ENCODE measurements around the gene DGUOK.

The DGUOK gene

GRCh38 chr2:73921581-73921980 is 5.1 kb upstream of the DGUOK start:
- DNase-seq (ENCODE audit: low read depth): no peak
- H3K4me3 ChIP-seq (ENCODE audit: low read depth, low read length): no peak overlapping the region
- no peak for TF ChIP-seq CTCF (IDR thresholded peaks at IDR 0.05; ENCODE audit: insufficient read depth, low read depth, low read length, missing control alignments)

- TF ChIP-seq CTCF (IDR thresholded peaks at IDR 0.05; ENCODE audit: insufficient read depth, low read depth, low read length, missing control alignments): no peak
- DNase-seq (ENCODE audit: low read depth): no peak
- H3K4me3 ChIP-seq (ENCODE audit: low read depth, low read length): no peak overlapping the region
Measured at GRCh38 chr2:73922681-73923080, 4.0 kb upstream of the DGUOK start.

GRCh38 chr2:73925033-73925704 is 1.5 kb upstream of the DGUOK start:
- H3K4me3 ChIP-seq (ENCODE audit: low read depth, low read length): no peak overlapping the region
- DNase-seq (ENCODE audit: low read depth): no peak
- no peak for TF ChIP-seq CTCF (IDR thresholded peaks at IDR 0.05; ENCODE audit: insufficient read depth, low read depth, low read length, missing control alignments)

- peak; percentile 18 for DNase-seq (ENCODE audit: low read depth)
- no peak for TF ChIP-seq CTCF (IDR thresholded peaks at IDR 0.05; ENCODE audit: insufficient read depth, low read depth, low read length, missing control alignments)
- H3K4me3 ChIP-seq (ENCODE audit: low read depth, low read length): peak overlapping the region; percentile 99
Measured at GRCh38 chr2:73925853-73926492, 707 bp upstream of the DGUOK start.

- DNase-seq (ENCODE audit: low read depth): no peak
- no peak for TF ChIP-seq CTCF (IDR thresholded peaks at IDR 0.05; ENCODE audit: insufficient read depth, low read depth, low read length, missing control alignments)
- H3K4me3 ChIP-seq (ENCODE audit: low read depth, low read length): peak overlapping the region; percentile 99
Measured at GRCh38 chr2:73927344-73927743, 664 bp downstream of the DGUOK start.

GRCh38 chr2:73928963-73929347 is 2.3 kb downstream of the DGUOK start:
- no peak for TF ChIP-seq CTCF (IDR thresholded peaks at IDR 0.05; ENCODE audit: insufficient read depth, low read depth, low read length, missing control alignments)
- no peak for DNase-seq (ENCODE audit: low read depth)
- H3K4me3 ChIP-seq (ENCODE audit: low read depth, low read length): peak overlapping the region; percentile 9; the same call in 1 of the 2 replicates

- no peak for TF ChIP-seq CTCF (IDR thresholded peaks at IDR 0.05; ENCODE audit: insufficient read depth, low read depth, low read length, missing control alignments)
- H3K4me3 ChIP-seq (ENCODE audit: low read depth, low read length): no peak overlapping the region
- no peak for DNase-seq (ENCODE audit: low read depth)
Measured at GRCh38 chr2:73930386-73930785, 3.7 kb downstream of the DGUOK start.

Data from GM12865 (cell line).